GM23248 (cell line): ENCODE measurements around the gene TCF25. TPM values are rescaled to one million over a fixed set of nuclear protein-coding genes. Genes with fewer than 3 reads are reported as not detected.
A peak's percentile ranks its signal among the peaks of the same experiment; 100 is the strongest.

ENCODE experiments used
- DNase-seq: peaks from one replicate; pipeline ENCODE4 v3.0.0-alpha.2; 2015
- H2AFZ ChIP-seq: fragments of 200-600 bp; sonication (generic); 2 replicates; pipeline ENCODE4 v1.6.1; 2016; ENCODE audit warnings: antibody characterized with exemption
- H3F3A ChIP-seq: fragments of 200-600 bp; sonication (generic); 2 replicates; pipeline ENCODE4 v1.6.1; 2016; ENCODE audit warnings: mild to moderate bottlenecking, antibody characterized with exemption, mixed run types; ENCODE audit not compliant: insufficient read depth
- H3K27ac ChIP-seq: fragments of 200-600 bp; sonication (generic); 2 replicates; pipeline ENCODE4 v1.5.1; 2016; ENCODE audit warnings: mild to moderate bottlenecking
- H3K27me3 ChIP-seq: fragments of 200-600 bp; sonication (generic); replicated peaks from 2 replicates; pipeline ENCODE4 v1.6.1; 2016; ENCODE audit warnings: mild to moderate bottlenecking; ENCODE audit not compliant: insufficient read depth
- H3K36me3 ChIP-seq: fragments of 200-600 bp; sonication (generic); 2 replicates; pipeline ENCODE4 v1.6.1; 2016; ENCODE audit warnings: low read depth, mild to moderate bottlenecking
- H3K4me1 ChIP-seq: fragments of 200-600 bp; sonication (generic); 2 replicates; pipeline ENCODE4 v1.6.1; 2016; ENCODE audit warnings: mild to moderate bottlenecking; ENCODE audit not compliant: insufficient read depth
- H3K4me2 ChIP-seq: fragments of 200-600 bp; sonication (generic); one replicate; pipeline ENCODE4 v1.6.1; 2016; ENCODE audit warnings: mild to moderate bottlenecking; ENCODE audit not compliant: unreplicated experiment
- H3K4me3 ChIP-seq: fragments of 200-600 bp; sonication (generic); 2 replicates; pipeline ENCODE4 v1.5.1; 2016; ENCODE audit warnings: mild to moderate bottlenecking
- H3K79me2 ChIP-seq: fragments of 200-600 bp; sonication (generic); 2 replicates; pipeline ENCODE4 v1.6.1; 2016; ENCODE audit warnings: mild to moderate bottlenecking; ENCODE audit not compliant: insufficient read depth
- H3K9ac ChIP-seq: fragments of 200-600 bp; sonication (generic); 2 replicates; pipeline ENCODE4 v1.6.1; 2016; ENCODE audit warnings: mild to moderate bottlenecking
- H3K9me2 ChIP-seq: fragments of 200-600 bp; sonication (generic); 2 replicates; pipeline ENCODE4 v1.6.1; 2016; ENCODE audit warnings: mixed run types, mild to moderate bottlenecking, moderate library complexity; ENCODE audit not compliant: insufficient read depth
- H3K9me3 ChIP-seq: fragments of 200-600 bp; sonication (generic); one replicate; pipeline ENCODE4 v1.6.1; 2017; ENCODE audit warnings: low read depth
- H4K20me1 ChIP-seq: fragments of 200-600 bp; sonication (generic); 2 replicates; pipeline ENCODE4 v1.6.0; 2016; ENCODE audit not compliant: insufficient read depth
- EZH2 ChIP-seq: fragments of 200-600 bp; sonication (generic); IDR thresholded peaks from 2 replicates; pipeline ENCODE4 v1.6.1; 2018; ENCODE audit warnings: antibody characterized with exemption, mild to moderate bottlenecking; ENCODE audit not compliant: insufficient read depth, poor library complexity, severe bottlenecking
- EZH2phosphoT487 ChIP-seq: fragments of 200-600 bp; sonication (generic); IDR thresholded peaks from 2 replicates; pipeline ENCODE4 v1.6.1; 2018; ENCODE audit warnings: antibody characterized with exemption, moderate library complexity, mild to moderate bottlenecking, low read depth; ENCODE audit not compliant: insufficient read depth
- WGBS, 2 experiments: methylation state at CpG; one replicate each; pipeline ENCODE4 v1.1.6; 2015 to 2017; ENCODE audit warnings: low lambda C conversion rate in 2 of 2, low coverage in 1 of 2; ENCODE audit errors: missing lambda C conversion rate in 2 of 2; 5-methylcytosine and 5-hydroxymethylcytosine counted together
- in situ Hi-C: fragments of 300-500 bp; cut with MboI; formaldehyde crosslinking; loops from 2 replicates; pipeline ENCODE4 v1.15.0; 2020
- polyA plus RNA-seq: library from polyadenylated mRNA; unstranded; fragments of >200 nt; fragmentation: Nextera tagmentation; extraction: Ambion mirVana; gene quantifications from 2 replicates; pipeline ENCODE4 v1.2.1, GENCODE V29; 2016
- total RNA-seq: library from RNA; depleted of rRNA; stranded (reverse); fragments of >200 nt; shearing (Covaris generic); gene quantifications from 2 replicates; pipeline ENCODE4 v1.2.3, GENCODE V29; 2014

Gene TCF25
- total and polyA plus RNA-seq, 2 experiments from 2014 or later: 143 to 162 TPM

GRCh38 chr16:89860747-89861304, 12.6 kb upstream of the TCF25 start:
- in situ Hi-C loops: no loop called here
- peak; percentile 58 for DNase-seq
- no peak for TF ChIP-seq EZH2phosphoT487
- no peak for TF ChIP-seq EZH2

GRCh38 chr16:89861648-89862047, 11.7 kb upstream of the TCF25 start:
- no peak overlapping the region for H3K9ac ChIP-seq
- DNase-seq: peak; percentile 21
- no peaks in the 10 kb centered on the region for H4K20me1 ChIP-seq
- no peak overlapping the region for H3K4me3 ChIP-seq
- H3K36me3 ChIP-seq: no peaks in the 10 kb centered on the region
- no peaks in the 10 kb centered on the region for H3K79me2 ChIP-seq
- no peaks in the 10 kb centered on the region for H3K27me3 ChIP-seq
- no peaks in the 10 kb centered on the region for H3K9me3 ChIP-seq
- in situ Hi-C loops: no loop called here
- peaks cover 11% of the 10 kb centered on the region for H3K4me1 ChIP-seq
- no peak overlapping the region for H3K27ac ChIP-seq
- H2AFZ ChIP-seq: no peak overlapping the region
- whole genome bisulfite sequencing, 2 experiments: 74 to 79% methylated on average over 12 of the region's 12 CpGs
- H3F3A ChIP-seq: peaks cover 14% of the 10 kb centered on the region; the same call in 1 of the 2 replicates
- TF ChIP-seq EZH2 (no peak), EZH2phosphoT487 (no peak)
- H3K9me2 ChIP-seq: no peaks in the 10 kb centered on the region
- no peak overlapping the region for H3K4me2 ChIP-seq

More at GRCh38 chr16:89860747-89861304, 12.6 kb upstream of the TCF25 start:
- Histone ChIP-seq H3K27ac (no peak overlapping the region), H3K9ac (no peak overlapping the region), H2AFZ (no peak overlapping the region), H3K9me2 (no peaks in the 10 kb centered on the region), H3K36me3 (no peaks in the 10 kb centered on the region), H3K9me3 (no peaks in the 10 kb centered on the region), H3K4me2 (no peak overlapping the region), H3K79me2 (no peaks in the 10 kb centered on the region), H3K4me3 (no peak overlapping the region), H3F3A (peaks cover 14% of the 10 kb centered on the region; the same call in 1 of the 2 replicates), H3K27me3 (no peaks in the 10 kb centered on the region), H4K20me1 (no peaks in the 10 kb centered on the region), H3K4me1 (peaks cover 11% of the 10 kb centered on the region)
- 14 to 16% methylated on average over 23 to 25 of the region's 28 CpGs for WGBS, 2 experiments

GRCh38 chr16:89862732-89863131, 10.7 kb upstream of the TCF25 start:
- no peaks in the 10 kb centered on the region for H3K79me2 ChIP-seq
- H3K36me3 ChIP-seq: no peaks in the 10 kb centered on the region
- no peaks in the 10 kb centered on the region for H4K20me1 ChIP-seq
- H3K4me2 ChIP-seq: no peak overlapping the region
- no peaks in the 10 kb centered on the region for H3K9me2 ChIP-seq
- no peak overlapping the region for H3K9ac ChIP-seq
- H3K4me3 ChIP-seq: no peak overlapping the region
- DNase-seq: no peak
- H3K4me1 ChIP-seq: peaks cover 11% of the 10 kb centered on the region
- H2AFZ ChIP-seq: no peak overlapping the region
- H3F3A ChIP-seq: peaks cover 14% of the 10 kb centered on the region; the same call in 1 of the 2 replicates
- WGBS, 2 experiments: 97 to 98% methylated on average over 6 of the region's 6 CpGs
- no peak for TF ChIP-seq EZH2
- H3K9me3 ChIP-seq: no peaks in the 10 kb centered on the region
- no peaks in the 10 kb centered on the region for H3K27me3 ChIP-seq
- no peak overlapping the region for H3K27ac ChIP-seq
- in situ Hi-C loops: no loop called here

GRCh38 chr16:89863741-89864526, 9.5 kb upstream of the TCF25 start:
- in situ Hi-C loops: no loop called here
- H3K9ac ChIP-seq: no peak overlapping the region
- H3K9me3 ChIP-seq: no peaks in the 10 kb centered on the region
- H3K4me1 ChIP-seq: peaks cover 11% of the 10 kb centered on the region
- 80 to 84% methylated on average over 21 of the region's 21 CpGs for WGBS, 2 experiments
- H3K4me2 ChIP-seq: no peak overlapping the region
- no peaks in the 10 kb centered on the region for H3K27me3 ChIP-seq
- H3K27ac ChIP-seq: no peak overlapping the region
- no peaks in the 10 kb centered on the region for H4K20me1 ChIP-seq
- no peaks in the 10 kb centered on the region for H3K79me2 ChIP-seq
- peak; percentile 25 for DNase-seq
- H3F3A ChIP-seq: peaks cover 14% of the 10 kb centered on the region; the same call in 1 of the 2 replicates
- no peak for TF ChIP-seq EZH2phosphoT487
- TF ChIP-seq EZH2: no peak
- H3K9me2 ChIP-seq: no peaks in the 10 kb centered on the region
- H3K4me3 ChIP-seq: no peak overlapping the region
- no peak overlapping the region for H2AFZ ChIP-seq
- H3K36me3 ChIP-seq: no peaks in the 10 kb centered on the region
